ENCODE results near the gene ZW10. TPM values are rescaled to one million over a fixed set of nuclear protein-coding genes. Genes with fewer than 3 reads are reported as not detected.

Gene ZW10
- total RNA-seq, 1 experiment from 2014 or later = 18.9 TPM

DNA sequence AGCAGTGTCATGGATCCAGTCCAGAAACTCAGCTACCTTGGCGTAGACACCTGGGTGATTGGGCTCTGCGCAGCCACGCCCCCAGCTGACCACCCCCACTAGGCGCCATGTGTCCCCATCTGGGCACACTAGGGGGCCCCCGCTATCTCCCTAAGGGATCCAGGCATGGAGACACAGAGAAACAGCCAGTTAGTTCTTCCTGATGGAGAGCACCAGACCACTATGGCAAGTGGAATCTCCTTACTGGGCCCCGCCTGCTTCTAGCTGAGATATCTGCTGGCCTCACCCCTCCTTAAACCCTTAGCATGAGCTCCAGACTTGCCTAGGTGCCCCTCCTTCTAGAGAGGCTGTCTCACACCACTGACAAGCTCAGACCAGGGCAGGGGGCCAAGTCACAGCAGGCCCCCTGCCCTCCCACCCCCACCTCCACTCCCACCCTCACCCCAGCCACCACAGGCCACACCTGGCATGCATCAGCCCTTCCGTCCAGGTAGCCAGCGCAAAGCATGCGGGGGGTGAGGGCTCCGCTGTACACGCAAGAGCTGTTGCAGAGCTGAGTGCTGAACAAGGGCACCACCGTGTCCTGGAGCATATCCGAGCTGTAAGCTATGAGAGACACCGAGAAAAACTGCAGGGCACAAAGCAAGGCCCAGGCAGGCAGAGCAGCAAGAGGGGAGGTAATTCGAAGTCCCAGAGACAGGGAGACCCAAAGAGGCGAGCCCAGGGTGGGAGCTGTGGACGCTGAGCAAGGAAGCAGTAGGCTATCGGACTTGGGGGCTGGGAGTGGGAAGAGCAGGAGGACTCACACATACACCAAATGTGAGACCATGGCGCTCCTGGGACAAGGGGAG is 83.5 kb downstream of the ZW10 start:
- POLR2A ChIA-PET = no interaction called here
- ATAC-seq (no peak), DNase-seq (ENCODE audit: low spot score) (no peak)
- Mint-ChIP-seq H3K4me1 (no peaks in the 10 kb centered on the region), H3K27ac (no peak overlapping the region), H3K36me3 (no peaks in the 10 kb centered on the region), H3K9me3 (no peaks in the 10 kb centered on the region), H3K27me3 (ENCODE audit: low read depth) (no peaks in the 10 kb centered on the region), H3K4me3 (no peak overlapping the region)
- CTCF ChIA-PET = interaction anchor here (1.0 to 1.7 kb wide), 5 partner anchors 36 to 150 kb away, joined by 3 to 10 read pairs (median 6); no protein-coding TSS in a partner anchor
- TF ChIP-seq, protein P1, sequence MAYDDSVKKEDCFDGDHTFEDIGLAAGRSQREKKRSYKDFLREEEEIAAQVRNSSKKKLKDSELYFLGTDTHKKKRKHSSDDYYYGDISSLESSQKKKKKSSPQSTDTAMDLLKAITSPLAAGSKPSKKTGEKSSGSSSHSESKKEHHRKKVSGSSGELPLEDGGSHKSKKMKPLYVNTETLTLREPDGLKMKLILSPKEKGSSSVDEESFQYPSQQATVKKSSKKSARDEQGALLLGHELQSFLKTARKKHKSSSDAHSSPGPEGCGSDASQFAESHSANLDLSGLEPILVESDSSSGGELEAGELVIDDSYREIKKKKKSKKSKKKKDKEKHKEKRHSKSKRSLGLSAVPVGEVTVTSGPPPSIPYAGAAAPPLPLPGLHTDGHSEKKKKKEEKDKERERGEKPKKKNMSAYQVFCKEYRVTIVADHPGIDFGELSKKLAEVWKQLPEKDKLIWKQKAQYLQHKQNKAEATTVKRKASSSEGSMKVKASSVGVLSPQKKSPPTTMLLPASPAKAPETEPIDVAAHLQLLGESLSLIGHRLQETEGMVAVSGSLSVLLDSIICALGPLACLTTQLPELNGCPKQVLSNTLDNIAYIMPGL (CRISPR knock-in tag; IDR thresholded peaks at IDR 0.05) = no peak
- TF ChIP-seq, protein P2, sequence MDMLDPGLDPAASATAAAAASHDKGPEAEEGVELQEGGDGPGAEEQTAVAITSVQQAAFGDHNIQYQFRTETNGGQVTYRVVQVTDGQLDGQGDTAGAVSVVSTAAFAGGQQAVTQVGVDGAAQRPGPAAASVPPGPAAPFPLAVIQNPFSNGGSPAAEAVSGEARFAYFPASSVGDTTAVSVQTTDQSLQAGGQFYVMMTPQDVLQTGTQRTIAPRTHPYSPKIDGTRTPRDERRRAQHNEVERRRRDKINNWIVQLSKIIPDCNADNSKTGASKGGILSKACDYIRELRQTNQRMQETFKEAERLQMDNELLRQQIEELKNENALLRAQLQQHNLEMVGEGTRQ (CRISPR knock-in tag; IDR thresholded peaks at IDR 0.05) = no peak
- TF ChIP-seq, protein P3, sequence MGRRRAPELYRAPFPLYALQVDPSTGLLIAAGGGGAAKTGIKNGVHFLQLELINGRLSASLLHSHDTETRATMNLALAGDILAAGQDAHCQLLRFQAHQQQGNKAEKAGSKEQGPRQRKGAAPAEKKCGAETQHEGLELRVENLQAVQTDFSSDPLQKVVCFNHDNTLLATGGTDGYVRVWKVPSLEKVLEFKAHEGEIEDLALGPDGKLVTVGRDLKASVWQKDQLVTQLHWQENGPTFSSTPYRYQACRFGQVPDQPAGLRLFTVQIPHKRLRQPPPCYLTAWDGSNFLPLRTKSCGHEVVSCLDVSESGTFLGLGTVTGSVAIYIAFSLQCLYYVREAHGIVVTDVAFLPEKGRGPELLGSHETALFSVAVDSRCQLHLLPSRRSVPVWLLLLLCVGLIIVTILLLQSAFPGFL (CRISPR knock-in tag; IDR thresholded peaks at IDR 0.05; ENCODE audit: borderline replicate concordance) = no peak
- TF ChIP-seq, protein P4, sequence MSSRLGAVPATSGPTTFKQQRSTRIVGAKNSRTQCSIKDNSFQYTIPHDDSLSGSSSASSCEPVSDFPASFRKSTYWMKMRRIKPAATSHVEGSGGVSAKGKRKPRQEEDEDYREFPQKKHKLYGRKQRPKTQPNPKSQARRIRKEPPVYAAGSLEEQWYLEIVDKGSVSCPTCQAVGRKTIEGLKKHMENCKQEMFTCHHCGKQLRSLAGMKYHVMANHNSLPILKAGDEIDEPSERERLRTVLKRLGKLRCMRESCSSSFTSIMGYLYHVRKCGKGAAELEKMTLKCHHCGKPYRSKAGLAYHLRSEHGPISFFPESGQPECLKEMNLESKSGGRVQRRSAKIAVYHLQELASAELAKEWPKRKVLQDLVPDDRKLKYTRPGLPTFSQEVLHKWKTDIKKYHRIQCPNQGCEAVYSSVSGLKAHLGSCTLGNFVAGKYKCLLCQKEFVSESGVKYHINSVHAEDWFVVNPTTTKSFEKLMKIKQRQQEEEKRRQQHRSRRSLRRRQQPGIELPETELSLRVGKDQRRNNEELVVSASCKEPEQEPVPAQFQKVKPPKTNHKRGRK (CRISPR knock-in tag; IDR thresholded peaks at IDR 0.05; ENCODE audit: borderline replicate concordance) = no peak
- TF ChIP-seq ZNF263 (CRISPR knock-in tag; IDR thresholded peaks at IDR 0.05; ENCODE audit: low read depth) (no peak), NR1H2 (CRISPR knock-in tag; IDR thresholded peaks at IDR 0.05) (no peak), ZNF423 (CRISPR knock-in tag; IDR thresholded peaks at IDR 0.05) (no peak), FOXP1 (CRISPR knock-in tag; IDR thresholded peaks at IDR 0.05; ENCODE audit: borderline replicate concordance) (no peak), CBFB (CRISPR knock-in tag; IDR thresholded peaks at IDR 0.05; ENCODE audit: low read depth) (no peak), SP1 (CRISPR knock-in tag; conservative IDR thresholded peaks at IDR 0.05) (no peak), ETV6 (CRISPR knock-in tag; IDR thresholded peaks at IDR 0.05) (no peak), ATF1 (CRISPR knock-in tag; IDR thresholded peaks at IDR 0.05) (no peak)
- TF ChIP-seq, protein P5, sequence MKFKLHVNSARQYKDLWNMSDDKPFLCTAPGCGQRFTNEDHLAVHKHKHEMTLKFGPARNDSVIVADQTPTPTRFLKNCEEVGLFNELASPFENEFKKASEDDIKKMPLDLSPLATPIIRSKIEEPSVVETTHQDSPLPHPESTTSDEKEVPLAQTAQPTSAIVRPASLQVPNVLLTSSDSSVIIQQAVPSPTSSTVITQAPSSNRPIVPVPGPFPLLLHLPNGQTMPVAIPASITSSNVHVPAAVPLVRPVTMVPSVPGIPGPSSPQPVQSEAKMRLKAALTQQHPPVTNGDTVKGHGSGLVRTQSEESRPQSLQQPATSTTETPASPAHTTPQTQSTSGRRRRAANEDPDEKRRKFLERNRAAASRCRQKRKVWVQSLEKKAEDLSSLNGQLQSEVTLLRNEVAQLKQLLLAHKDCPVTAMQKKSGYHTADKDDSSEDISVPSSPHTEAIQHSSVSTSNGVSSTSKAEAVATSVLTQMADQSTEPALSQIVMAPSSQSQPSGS (CRISPR knock-in tag; IDR thresholded peaks at IDR 0.05; ENCODE audit: borderline replicate concordance, low read depth) = no peak
- TF ChIP-seq, protein P6, sequence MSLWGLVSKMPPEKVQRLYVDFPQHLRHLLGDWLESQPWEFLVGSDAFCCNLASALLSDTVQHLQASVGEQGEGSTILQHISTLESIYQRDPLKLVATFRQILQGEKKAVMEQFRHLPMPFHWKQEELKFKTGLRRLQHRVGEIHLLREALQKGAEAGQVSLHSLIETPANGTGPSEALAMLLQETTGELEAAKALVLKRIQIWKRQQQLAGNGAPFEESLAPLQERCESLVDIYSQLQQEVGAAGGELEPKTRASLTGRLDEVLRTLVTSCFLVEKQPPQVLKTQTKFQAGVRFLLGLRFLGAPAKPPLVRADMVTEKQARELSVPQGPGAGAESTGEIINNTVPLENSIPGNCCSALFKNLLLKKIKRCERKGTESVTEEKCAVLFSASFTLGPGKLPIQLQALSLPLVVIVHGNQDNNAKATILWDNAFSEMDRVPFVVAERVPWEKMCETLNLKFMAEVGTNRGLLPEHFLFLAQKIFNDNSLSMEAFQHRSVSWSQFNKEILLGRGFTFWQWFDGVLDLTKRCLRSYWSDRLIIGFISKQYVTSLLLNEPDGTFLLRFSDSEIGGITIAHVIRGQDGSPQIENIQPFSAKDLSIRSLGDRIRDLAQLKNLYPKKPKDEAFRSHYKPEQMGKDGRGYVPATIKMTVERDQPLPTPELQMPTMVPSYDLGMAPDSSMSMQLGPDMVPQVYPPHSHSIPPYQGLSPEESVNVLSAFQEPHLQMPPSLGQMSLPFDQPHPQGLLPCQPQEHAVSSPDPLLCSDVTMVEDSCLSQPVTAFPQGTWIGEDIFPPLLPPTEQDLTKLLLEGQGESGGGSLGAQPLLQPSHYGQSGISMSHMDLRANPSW (CRISPR knock-in tag; conservative IDR thresholded peaks at IDR 0.05; ENCODE audit: low read depth) = no peak
- TF ChIP-seq, protein P7, sequence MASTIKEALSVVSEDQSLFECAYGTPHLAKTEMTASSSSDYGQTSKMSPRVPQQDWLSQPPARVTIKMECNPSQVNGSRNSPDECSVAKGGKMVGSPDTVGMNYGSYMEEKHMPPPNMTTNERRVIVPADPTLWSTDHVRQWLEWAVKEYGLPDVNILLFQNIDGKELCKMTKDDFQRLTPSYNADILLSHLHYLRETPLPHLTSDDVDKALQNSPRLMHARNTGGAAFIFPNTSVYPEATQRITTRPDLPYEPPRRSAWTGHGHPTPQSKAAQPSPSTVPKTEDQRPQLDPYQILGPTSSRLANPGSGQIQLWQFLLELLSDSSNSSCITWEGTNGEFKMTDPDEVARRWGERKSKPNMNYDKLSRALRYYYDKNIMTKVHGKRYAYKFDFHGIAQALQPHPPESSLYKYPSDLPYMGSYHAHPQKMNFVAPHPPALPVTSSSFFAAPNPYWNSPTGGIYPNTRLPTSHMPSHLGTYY (CRISPR knock-in tag; IDR thresholded peaks at IDR 0.05) = no peak
- TF ChIP-seq, protein P8, sequence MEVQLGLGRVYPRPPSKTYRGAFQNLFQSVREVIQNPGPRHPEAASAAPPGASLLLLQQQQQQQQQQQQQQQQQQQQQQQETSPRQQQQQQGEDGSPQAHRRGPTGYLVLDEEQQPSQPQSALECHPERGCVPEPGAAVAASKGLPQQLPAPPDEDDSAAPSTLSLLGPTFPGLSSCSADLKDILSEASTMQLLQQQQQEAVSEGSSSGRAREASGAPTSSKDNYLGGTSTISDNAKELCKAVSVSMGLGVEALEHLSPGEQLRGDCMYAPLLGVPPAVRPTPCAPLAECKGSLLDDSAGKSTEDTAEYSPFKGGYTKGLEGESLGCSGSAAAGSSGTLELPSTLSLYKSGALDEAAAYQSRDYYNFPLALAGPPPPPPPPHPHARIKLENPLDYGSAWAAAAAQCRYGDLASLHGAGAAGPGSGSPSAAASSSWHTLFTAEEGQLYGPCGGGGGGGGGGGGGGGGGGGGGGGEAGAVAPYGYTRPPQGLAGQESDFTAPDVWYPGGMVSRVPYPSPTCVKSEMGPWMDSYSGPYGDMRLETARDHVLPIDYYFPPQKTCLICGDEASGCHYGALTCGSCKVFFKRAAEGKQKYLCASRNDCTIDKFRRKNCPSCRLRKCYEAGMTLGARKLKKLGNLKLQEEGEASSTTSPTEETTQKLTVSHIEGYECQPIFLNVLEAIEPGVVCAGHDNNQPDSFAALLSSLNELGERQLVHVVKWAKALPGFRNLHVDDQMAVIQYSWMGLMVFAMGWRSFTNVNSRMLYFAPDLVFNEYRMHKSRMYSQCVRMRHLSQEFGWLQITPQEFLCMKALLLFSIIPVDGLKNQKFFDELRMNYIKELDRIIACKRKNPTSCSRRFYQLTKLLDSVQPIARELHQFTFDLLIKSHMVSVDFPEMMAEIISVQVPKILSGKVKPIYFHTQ (CRISPR knock-in tag; IDR thresholded peaks at IDR 0.05) = no peak

Data from WTC11 (cell line).